ENCODE data around the gene LUC7L3.
A peak's percentile ranks its signal among the peaks of the same experiment; 100 is the strongest.
"Not testable (repeated sequence)": the region's sequence is repeated elsewhere in the genome, so short reads cannot be mapped to it uniquely, and the experiment has no call there.

LUC7L3 gene

GRCh38 chr17:50686494-50687199 is 32.8 kb upstream of the LUC7L3 start:
- no peak for DNase-seq

- DNase-seq: no peak
Measured at GRCh38 chr17:50687200-50688066, 32.0 kb upstream of the LUC7L3 start.

GRCh38 chr17:50688245-50688644 is 31.2 kb upstream of the LUC7L3 start:
- no peak for DNase-seq

- DNase-seq: no peak
Measured at GRCh38 chr17:50689251-50689650, 30.2 kb upstream of the LUC7L3 start.

- no peak for DNase-seq
Measured at GRCh38 chr17:50689956-50690886, 29.2 kb upstream of the LUC7L3 start.

- no peak for DNase-seq
Measured at GRCh38 chr17:50690887-50691549, 28.4 kb upstream of the LUC7L3 start.

GRCh38 chr17:50691550-50692447 is 27.6 kb upstream of the LUC7L3 start:
- DNase-seq: no peak

- DNase-seq: no peak
Measured at GRCh38 chr17:50692448-50693035, 26.9 kb upstream of the LUC7L3 start.

- DNase-seq: no peak
Measured at GRCh38 chr17:50693036-50693682, 26.2 kb upstream of the LUC7L3 start.

GRCh38 chr17:50696365-50696879 is 23.0 kb upstream of the LUC7L3 start:
- no peak for DNase-seq

GRCh38 chr17:50697062-50697461 is 22.3 kb upstream of the LUC7L3 start:
- no peak for DNase-seq

GRCh38 chr17:50697663-50698272 is 21.6 kb upstream of the LUC7L3 start:
- DNase-seq: no peak

- no peak for DNase-seq
Measured at GRCh38 chr17:50699410-50699809, 20.0 kb upstream of the LUC7L3 start.

GRCh38 chr17:50703162-50703561 is 16.2 kb upstream of the LUC7L3 start:
- no peak for DNase-seq

- DNase-seq: peak; percentile 84
Measured at GRCh38 chr17:50707289-50708049, 11.9 kb upstream of the LUC7L3 start, which contains the start of gene ANKRD40. Gene ANKRD40, minus strand, starts transcription at chr17:50707914. Its CDS starts 260 bp downstream, at chr17:50707654.

- no peak for DNase-seq
Measured at GRCh38 chr17:50708050-50709000, 11.1 kb upstream of the LUC7L3 start.

GRCh38 chr17:50709053-50709452 is 10.3 kb upstream of the LUC7L3 start:
- DNase-seq: not testable (repeated sequence)

GRCh38 chr17:50710025-50710424 is 9.4 kb upstream of the LUC7L3 start:
- DNase-seq: no peak

Measured in stimulated activated CD4-positive, alpha-beta T cell treated with anti-CD3 and anti-CD28 coated beads, Interleukin-12 subunit alpha, Interleukin-12 subunit beta, amount 100 ng/mL, for 4 hours (primary cell).